Stimulated activated CD8-positive, alpha-beta memory T cell treated with anti-CD3 and anti-CD28 coated beads, Interleukin-4, amount 100 ng/mL, for 24 hours (primary cell): ENCODE measurements around the gene PLXDC1.
"Not testable (repeated sequence)": the region's sequence is repeated elsewhere in the genome, so short reads cannot be mapped to it uniquely, and the experiment has no call there.

ENCODE experiments used
- DNase-seq: peaks from one replicate; pipeline ENCODE4 v3.0.0-alpha.2; 2020; ENCODE audit warnings: low read depth

Gene PLXDC1

GRCh38 chr17:39125143-39125875, 26.1 kb downstream of the PLXDC1 start:
- DNase-seq, result no peak

- no peak for DNase-seq
Observed at GRCh38 chr17:39123627-39124026, 27.8 kb downstream of the PLXDC1 start.

GRCh38 chr17:39122991-39123390, 28.4 kb downstream of the PLXDC1 start:
- DNase-seq, result no peak

GRCh38 chr17:39121919-39122318, 29.5 kb downstream of the PLXDC1 start:
- DNase-seq, result not testable (repeated sequence)

GRCh38 chr17:39118674-39119419, 32.6 kb downstream of the PLXDC1 start:
- no peak for DNase-seq

GRCh38 chr17:39116224-39116623, 35.2 kb downstream of the PLXDC1 start:
- DNase-seq, result no peak

- no peak for DNase-seq
Observed at GRCh38 chr17:39115135-39115534, 36.3 kb downstream of the PLXDC1 start.

- DNase-seq, result no peak
Observed at GRCh38 chr17:39114723-39115122, 36.7 kb downstream of the PLXDC1 start.

- DNase-seq, result no peak
Observed at GRCh38 chr17:39113871-39114270, 37.6 kb downstream of the PLXDC1 start.

GRCh38 chr17:39110435-39111136, 40.9 kb downstream of the PLXDC1 start:
- no peak for DNase-seq

- DNase-seq, result no peak
Observed at GRCh38 chr17:39108461-39109375, 42.7 kb downstream of the PLXDC1 start.

- no peak for DNase-seq
Observed at GRCh38 chr17:39107973-39108372, 43.5 kb downstream of the PLXDC1 start.

- DNase-seq, result no peak
Observed at GRCh38 chr17:39107155-39107554, 44.3 kb downstream of the PLXDC1 start.

GRCh38 chr17:39105705-39106104, 45.7 kb downstream of the PLXDC1 start:
- no peak for DNase-seq

GRCh38 chr17:39104657-39105056, 46.8 kb downstream of the PLXDC1 start:
- no peak for DNase-seq

- DNase-seq, result no peak
Observed at GRCh38 chr17:39104046-39104445, 47.4 kb downstream of the PLXDC1 start.

GRCh38 chr17:39101091-39101490, 50.3 kb downstream of the PLXDC1 start:
- no peak for DNase-seq

GRCh38 chr17:39100530-39100929, 50.9 kb downstream of the PLXDC1 start:
- no peak for DNase-seq

- no peak for DNase-seq
Observed at GRCh38 chr17:39099663-39100286, 51.7 kb downstream of the PLXDC1 start.

- DNase-seq, result no peak
Observed at GRCh38 chr17:39098588-39098987, 52.8 kb downstream of the PLXDC1 start.

- DNase-seq, result no peak
Observed at GRCh38 chr17:39097537-39097936, 53.9 kb downstream of the PLXDC1 start.
